HG02798 (cell line): Measurements from ENCODE around the gene SNRK.
A peak's percentile ranks its signal among the peaks of the same experiment; 100 is the strongest.

Experiments used
- ATAC-seq: cut with Tn5 transposase; IDR thresholded peaks from one replicate; pipeline ENCODE4 v1.9.1; 2021; ENCODE audit warnings: mild to moderate bottlenecking; ENCODE audit not compliant: unreplicated experiment, poor library complexity

SNRK gene

DNA sequence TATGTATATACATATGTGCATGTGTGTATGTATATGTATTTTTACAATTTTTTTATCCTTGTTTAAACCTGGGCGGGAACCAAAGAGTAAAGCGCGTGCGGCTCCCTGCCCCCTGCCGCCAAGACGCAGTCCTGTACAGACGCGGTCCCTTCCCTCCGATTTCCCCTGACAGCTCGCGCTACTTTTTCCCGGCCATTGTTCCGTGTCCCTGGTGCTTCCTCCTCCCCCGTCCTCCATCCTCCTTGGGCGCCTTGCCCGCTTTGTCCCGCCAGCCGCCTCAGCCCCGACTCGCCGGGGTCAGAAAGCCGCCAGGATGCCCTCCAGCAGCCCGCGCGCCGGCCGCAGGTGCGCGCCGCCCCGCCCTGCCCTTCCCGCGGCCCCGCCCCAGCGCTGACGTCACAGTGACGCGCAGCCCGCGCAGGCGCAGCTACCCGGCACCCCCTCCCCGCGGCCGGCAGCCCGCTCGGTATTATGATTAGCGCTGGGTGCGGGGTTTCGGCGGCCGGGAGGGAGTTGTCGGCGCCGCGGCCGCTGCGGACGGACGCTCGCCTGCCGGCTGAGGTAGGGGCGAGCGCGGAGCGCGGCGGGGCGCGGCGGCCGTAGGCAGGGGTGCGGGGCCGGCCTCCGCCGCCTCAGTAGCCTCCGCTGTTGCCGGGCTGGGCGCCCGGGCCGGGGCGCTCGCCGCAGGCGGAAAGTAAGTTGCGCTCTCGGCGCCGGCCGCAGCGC is at the start of gene SNRK:
TSS of gene SNRK (plus strand) at position 426 of the 726 bp plus-strand sequence. CDS start 16,664 bp downstream, outside the sequence.
- ATAC-seq = peak; percentile 91

DNA sequence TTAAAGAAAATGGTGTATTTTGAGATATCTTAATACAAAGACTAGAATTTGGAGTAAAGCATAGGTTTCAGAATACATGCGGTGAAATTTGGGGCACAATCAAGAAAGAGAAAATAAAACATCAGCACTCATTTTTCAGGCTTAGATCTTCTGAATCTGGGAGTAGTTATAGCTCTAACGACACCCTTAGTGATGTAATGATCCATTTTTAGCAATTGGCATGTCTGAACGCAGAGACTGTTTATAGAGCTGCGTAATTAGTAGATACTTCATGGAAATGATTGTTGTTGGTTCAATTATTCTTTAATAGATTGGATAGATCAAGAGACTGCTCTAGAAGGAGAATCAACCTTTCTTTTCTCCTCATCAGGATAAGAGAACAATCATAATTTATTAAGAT is 47.5 kb upstream of the SNRK start:
- ATAC-seq = no peak

DNA sequence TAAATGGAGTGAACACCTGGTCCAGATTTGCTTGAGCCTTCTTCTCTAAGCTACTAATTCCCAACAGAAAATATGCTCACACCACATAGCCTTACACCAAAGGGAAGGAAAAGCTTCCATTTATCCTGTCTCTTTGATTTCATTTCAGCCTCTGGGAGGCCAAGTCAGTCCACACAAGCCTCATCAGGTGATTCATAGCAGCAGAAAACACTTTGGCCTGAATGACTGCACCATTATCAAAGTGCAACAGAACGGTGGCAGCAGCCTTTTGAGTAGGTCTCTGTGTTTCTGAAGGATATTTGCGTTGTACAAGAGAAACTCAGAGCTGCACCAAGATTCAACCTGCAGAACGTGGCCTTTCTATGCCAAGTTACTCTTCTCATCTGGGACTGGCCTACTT is 46.6 kb upstream of the SNRK start:
- ATAC-seq = no peak

- no peak for ATAC-seq
Observed at GRCh38 chr3:43243590-43244587, 42.5 kb upstream of the SNRK start.

GRCh38 chr3:43244694-43245093 is 41.6 kb upstream of the SNRK start:
- ATAC-seq = no peak

DNA sequence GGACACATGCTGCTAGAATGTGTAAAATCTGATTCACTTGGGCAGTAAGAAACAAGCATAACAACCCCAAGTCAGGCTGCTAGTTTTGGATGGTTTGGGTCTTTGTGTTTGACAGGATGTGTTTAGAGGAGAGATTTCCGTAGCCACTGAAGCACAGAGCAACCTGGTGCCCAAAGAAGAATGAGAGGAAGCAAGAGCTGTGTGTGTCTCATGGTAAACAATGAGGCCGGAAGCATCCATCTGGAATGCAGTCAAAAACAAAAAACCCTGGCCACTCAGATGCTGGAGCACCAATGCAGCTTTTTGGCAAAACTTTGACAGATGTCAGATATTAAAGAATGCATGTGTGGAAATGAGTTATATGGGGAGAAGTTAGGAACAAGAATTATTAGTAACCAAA is 39.4 kb upstream of the SNRK start:
- ATAC-seq = no peak

DNA sequence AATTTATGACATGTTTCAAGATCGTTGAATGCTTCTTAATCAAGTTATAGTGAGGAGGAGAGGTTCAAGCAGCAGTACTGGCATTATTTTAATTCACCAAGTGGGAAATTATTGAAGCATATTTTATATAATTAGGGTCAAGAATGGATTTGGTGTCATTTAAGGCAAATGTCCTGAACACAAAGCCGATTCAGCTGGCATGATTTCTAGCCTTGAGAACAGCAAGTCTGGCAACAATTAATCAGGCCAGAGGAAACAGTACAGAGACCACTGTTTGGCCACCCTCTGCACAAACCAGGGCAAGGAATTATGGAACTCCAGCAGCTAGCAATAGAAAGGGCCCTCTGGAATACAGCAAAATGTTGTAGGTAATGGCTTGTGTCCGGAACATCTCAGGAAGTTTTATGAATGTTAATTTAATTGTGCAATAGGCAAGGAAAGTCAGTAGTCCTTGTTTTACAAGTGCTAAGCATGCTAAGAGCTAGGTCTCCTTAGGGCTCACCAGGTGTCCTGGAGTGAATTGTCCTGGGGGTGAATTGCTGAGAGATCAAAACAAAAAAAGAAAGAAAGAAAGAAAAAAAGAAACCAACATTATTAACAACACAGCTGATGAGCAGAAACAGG is 38.7 kb upstream of the SNRK start:
- no peak for ATAC-seq

DNA sequence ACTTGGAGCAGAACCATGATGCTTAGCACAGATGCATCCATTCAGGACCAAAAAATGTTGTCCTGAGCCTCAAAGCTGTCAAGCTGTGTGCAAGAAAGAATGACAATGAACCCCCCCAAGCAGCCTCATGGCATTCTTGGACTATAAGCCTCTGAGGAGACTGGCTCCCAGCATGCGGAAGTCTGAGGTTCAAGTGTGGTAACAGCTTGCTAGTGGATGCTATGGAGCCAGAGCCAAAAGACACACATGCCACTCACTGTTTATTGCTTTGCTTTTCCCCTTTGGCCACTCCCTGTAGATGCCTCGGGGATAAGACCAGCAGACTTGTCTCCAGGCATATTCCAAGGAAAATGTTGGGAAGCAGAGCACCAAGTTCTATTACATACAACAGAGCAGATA is 38.2 kb upstream of the SNRK start:
- no peak for ATAC-seq

DNA sequence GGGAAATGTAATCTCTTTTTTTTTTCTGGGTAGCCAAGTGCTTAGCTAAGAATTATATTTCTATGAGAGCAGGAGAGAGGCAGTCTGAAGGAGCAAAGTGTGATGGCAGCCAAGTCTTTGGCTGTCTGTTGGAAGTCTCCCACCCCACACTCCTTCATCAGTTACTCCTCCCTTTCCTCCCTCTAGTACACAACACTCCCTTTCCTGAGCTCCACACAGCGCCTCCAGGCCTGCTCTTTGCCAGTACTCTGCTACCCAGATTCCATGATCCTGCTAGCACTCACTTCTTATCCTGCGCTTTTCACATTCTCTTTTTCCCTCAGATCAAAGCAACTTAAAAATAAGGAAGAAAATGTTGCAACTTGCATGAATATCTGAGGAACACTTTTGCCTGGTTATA is 37.4 kb upstream of the SNRK start:
- ATAC-seq = no peak

- ATAC-seq = no peak
Observed at GRCh38 chr3:43249405-43249804, 36.9 kb upstream of the SNRK start.

DNA sequence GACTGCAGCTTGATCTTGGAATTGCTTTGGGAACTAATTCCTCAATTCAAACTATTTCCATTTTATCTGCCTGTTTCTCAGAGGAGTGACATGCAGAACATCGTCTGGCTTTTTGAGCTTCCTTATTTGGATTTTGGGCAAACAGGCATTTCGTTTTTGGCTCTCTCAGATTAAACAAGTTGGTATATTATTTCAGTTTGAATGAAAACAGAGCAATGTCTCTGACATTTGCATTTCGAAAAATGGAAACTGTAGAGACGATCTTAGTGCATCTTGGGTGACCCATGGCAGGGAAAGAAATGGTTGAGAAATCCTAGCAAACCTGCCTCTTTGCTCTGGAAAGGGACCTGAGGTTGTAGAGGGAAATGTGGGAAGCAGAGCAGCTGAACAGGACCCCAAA is 33.0 kb upstream of the SNRK start:
- ATAC-seq = no peak

DNA sequence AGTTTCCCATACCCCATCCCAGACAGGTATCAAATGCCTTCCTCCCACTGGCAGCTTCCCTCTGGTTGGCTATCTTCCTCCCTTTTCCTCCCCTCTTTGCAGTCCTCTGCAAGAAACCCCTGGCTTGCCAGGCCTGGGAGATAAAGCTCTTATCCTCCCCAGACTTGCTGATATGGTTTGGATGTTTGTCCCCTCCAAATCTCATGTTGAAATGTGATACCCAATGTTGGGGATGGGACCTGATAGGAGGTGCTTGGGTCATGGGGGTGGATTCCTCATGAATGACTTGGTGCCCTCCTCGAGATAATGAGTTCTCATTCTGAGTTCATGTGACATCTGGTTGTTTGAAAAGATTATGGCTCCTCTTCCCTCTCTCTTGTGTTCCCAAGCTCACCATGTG is 32.2 kb upstream of the SNRK start:
- no peak for ATAC-seq

GRCh38 chr3:43255662-43256061 is 30.7 kb upstream of the SNRK start:
- ATAC-seq = no peak

DNA sequence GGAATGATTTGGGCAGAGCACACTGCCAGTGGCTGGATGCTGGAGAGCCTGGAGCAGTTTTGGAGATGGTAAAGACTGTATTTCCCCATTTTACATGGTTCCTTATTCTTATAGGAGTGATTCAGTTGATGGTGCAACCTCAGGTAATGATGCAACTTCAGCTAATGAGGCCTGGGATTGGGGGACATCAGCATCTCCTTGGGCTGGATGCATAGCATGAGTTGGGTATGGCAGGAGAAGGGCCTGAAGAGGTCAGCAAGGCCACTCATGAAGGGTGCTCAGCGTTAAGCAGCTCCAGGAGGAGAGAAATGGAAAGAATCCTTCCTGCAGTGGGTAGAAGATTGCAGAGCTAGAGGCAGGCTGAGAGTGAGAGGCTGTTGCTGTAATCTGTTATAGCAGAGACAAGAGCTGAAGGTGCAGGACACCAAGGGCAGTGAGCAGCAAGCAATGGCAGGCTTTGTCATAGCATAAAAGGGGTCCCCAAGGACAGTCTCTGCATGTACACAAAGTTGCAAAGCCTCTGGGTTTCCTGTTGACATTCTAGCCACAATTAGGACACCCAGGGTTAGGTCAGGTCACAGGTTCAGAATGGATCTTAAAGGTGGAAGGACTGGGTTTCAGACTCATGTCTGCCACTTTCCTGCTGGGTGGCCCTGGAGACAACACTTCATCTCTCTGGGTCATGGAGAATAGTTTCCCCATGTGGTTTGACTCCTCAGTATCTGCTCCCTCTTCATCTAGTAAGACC is 29.5 kb upstream of the SNRK start:
- no peak for ATAC-seq

- no peak for ATAC-seq
Observed at GRCh38 chr3:43257850-43258249, 28.5 kb upstream of the SNRK start.

GRCh38 chr3:43259626-43260025 is 26.7 kb upstream of the SNRK start:
- ATAC-seq = no peak

DNA sequence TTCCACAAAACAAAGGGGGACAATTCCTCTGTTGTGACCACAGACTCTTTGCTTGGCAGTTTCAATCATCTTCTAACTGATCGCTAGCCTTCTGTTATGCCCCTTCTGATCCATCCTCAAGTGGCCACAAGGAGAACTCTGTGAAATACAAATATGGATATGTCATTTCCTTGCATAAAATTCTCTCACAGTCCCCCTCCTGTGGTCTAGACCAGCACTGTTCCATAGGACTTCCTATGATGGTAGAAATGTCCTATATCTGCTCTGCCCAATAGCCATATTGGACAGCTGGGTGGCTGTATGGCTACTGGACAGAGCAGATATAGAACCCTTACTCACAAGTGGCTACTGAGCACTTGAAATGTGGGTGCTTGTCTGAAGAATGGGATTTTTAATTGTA is 25.9 kb upstream of the SNRK start:
- ATAC-seq = no peak

GRCh38 chr3:43262194-43262593 is 24.1 kb upstream of the SNRK start:
- no peak for ATAC-seq

- no peak for ATAC-seq
Observed at GRCh38 chr3:43266451-43266850, 19.9 kb upstream of the SNRK start.

- ATAC-seq = no peak
Observed at GRCh38 chr3:43266995-43267394, 19.3 kb upstream of the SNRK start.
